Right lobe of liver (tissue), 4 donors: ENCODE results near the gene SLC27A1.

Experiments used
- CTCF ChIP-seq, 4 donors: fragments of 200-600 bp in 3 of 4; fragments of 450-650 bp in 1 of 4; IDR thresholded peaks; one replicate each; pipeline versions ENCODE4 v1.5.1 to v1.8.0; 2016 to 2022; ENCODE audit warnings: antibody characterized with exemption in 4 of 4, mild to moderate bottlenecking in 2 of 4
- POLR2A ChIP-seq: fragments of 450-650 bp; IDR thresholded peaks from one replicate; pipeline ENCODE4 v1.6.1; 2017; ENCODE audit warnings: antibody characterized with exemption, mild to moderate bottlenecking
- donor health status: DM: no; HTN: no; CAD: no.
- donor health status: DM: no; HTN: no; CAD: no.
- donor health status: DM: no; HTN: yes; CAD: no.

GRCh38 chr19:17554968-17555479, 84.7 kb downstream of the SLC27A1 start:
- no peak for TF ChIP-seq POLR2A
- no peak for TF ChIP-seq CTCF (IDR thresholded peaks at IDR 0.05)
